GM23248 (cell line): ENCODE data around the gene SUSD2. TPM values are rescaled to one million over a fixed set of nuclear protein-coding genes. Genes with fewer than 3 reads are reported as not detected.

Experiments
- DNase-seq: peaks from one replicate; pipeline ENCODE4 v3.0.0-alpha.2; 2015
- H2AFZ ChIP-seq: fragments of 200-600 bp; sonication (generic); 2 replicates; pipeline ENCODE4 v1.6.1; 2016; ENCODE audit warnings: antibody characterized with exemption
- H3F3A ChIP-seq: fragments of 200-600 bp; sonication (generic); 2 replicates; pipeline ENCODE4 v1.6.1; 2016; ENCODE audit warnings: mild to moderate bottlenecking, antibody characterized with exemption, mixed run types; ENCODE audit not compliant: insufficient read depth
- H3K27ac ChIP-seq: fragments of 200-600 bp; sonication (generic); 2 replicates; pipeline ENCODE4 v1.5.1; 2016; ENCODE audit warnings: mild to moderate bottlenecking
- H3K27me3 ChIP-seq: fragments of 200-600 bp; sonication (generic); replicated peaks from 2 replicates; pipeline ENCODE4 v1.6.1; 2016; ENCODE audit warnings: mild to moderate bottlenecking; ENCODE audit not compliant: insufficient read depth
- H3K36me3 ChIP-seq: fragments of 200-600 bp; sonication (generic); 2 replicates; pipeline ENCODE4 v1.6.1; 2016; ENCODE audit warnings: low read depth, mild to moderate bottlenecking
- H3K4me1 ChIP-seq: fragments of 200-600 bp; sonication (generic); 2 replicates; pipeline ENCODE4 v1.6.1; 2016; ENCODE audit warnings: mild to moderate bottlenecking; ENCODE audit not compliant: insufficient read depth
- H3K4me2 ChIP-seq: fragments of 200-600 bp; sonication (generic); one replicate; pipeline ENCODE4 v1.6.1; 2016; ENCODE audit warnings: mild to moderate bottlenecking; ENCODE audit not compliant: unreplicated experiment
- H3K4me3 ChIP-seq: fragments of 200-600 bp; sonication (generic); 2 replicates; pipeline ENCODE4 v1.5.1; 2016; ENCODE audit warnings: mild to moderate bottlenecking
- H3K79me2 ChIP-seq: fragments of 200-600 bp; sonication (generic); 2 replicates; pipeline ENCODE4 v1.6.1; 2016; ENCODE audit warnings: mild to moderate bottlenecking; ENCODE audit not compliant: insufficient read depth
- H3K9ac ChIP-seq: fragments of 200-600 bp; sonication (generic); 2 replicates; pipeline ENCODE4 v1.6.1; 2016; ENCODE audit warnings: mild to moderate bottlenecking
- H3K9me2 ChIP-seq: fragments of 200-600 bp; sonication (generic); 2 replicates; pipeline ENCODE4 v1.6.1; 2016; ENCODE audit warnings: mixed run types, mild to moderate bottlenecking, moderate library complexity; ENCODE audit not compliant: insufficient read depth
- H3K9me3 ChIP-seq: fragments of 200-600 bp; sonication (generic); one replicate; pipeline ENCODE4 v1.6.1; 2017; ENCODE audit warnings: low read depth
- H4K20me1 ChIP-seq: fragments of 200-600 bp; sonication (generic); 2 replicates; pipeline ENCODE4 v1.6.0; 2016; ENCODE audit not compliant: insufficient read depth
- EZH2 ChIP-seq: fragments of 200-600 bp; sonication (generic); IDR thresholded peaks from 2 replicates; pipeline ENCODE4 v1.6.1; 2018; ENCODE audit warnings: antibody characterized with exemption, mild to moderate bottlenecking; ENCODE audit not compliant: insufficient read depth, poor library complexity, severe bottlenecking
- EZH2phosphoT487 ChIP-seq: fragments of 200-600 bp; sonication (generic); IDR thresholded peaks from 2 replicates; pipeline ENCODE4 v1.6.1; 2018; ENCODE audit warnings: antibody characterized with exemption, moderate library complexity, mild to moderate bottlenecking, low read depth; ENCODE audit not compliant: insufficient read depth
- WGBS, 2 experiments: methylation state at CpG; one replicate each; pipeline ENCODE4 v1.1.6; 2015 to 2017; ENCODE audit warnings: low lambda C conversion rate in 2 of 2, low coverage in 1 of 2; ENCODE audit errors: missing lambda C conversion rate in 2 of 2; 5-methylcytosine and 5-hydroxymethylcytosine counted together
- in situ Hi-C: fragments of 300-500 bp; cut with MboI; formaldehyde crosslinking; loops from 2 replicates; pipeline ENCODE4 v1.15.0; 2020
- polyA plus RNA-seq: library from polyadenylated mRNA; unstranded; fragments of >200 nt; fragmentation: Nextera tagmentation; extraction: Ambion mirVana; gene quantifications from 2 replicates; pipeline ENCODE4 v1.2.1, GENCODE V29; 2016
- total RNA-seq: library from RNA; depleted of rRNA; stranded (reverse); fragments of >200 nt; shearing (Covaris generic); gene quantifications from 2 replicates; pipeline ENCODE4 v1.2.3, GENCODE V29; 2014

The SUSD2 gene
- total and polyA plus RNA-seq, 2 experiments from 2014 or later: 0.24 TPM; not detected in 1

DNA sequence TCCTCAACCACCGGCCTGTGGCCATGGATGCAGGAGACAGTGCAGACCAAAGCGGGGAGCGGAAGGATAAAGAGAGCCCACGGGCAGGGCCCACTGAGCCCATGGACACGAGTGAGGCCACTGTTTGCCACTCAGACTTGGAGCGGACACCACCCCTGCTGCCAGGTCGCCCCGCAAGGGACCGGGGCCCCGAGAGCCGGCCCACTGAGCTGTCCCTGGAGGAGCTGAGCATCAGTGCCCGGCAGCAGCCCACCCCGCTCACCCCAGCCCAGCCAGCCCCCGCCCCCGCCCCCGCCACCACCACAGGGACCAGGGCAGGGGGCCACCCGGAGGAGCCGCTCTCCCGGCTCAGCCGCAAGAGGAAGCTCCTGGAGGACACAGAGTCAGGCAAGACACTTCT lies 14.5 kb upstream of the SUSD2 start:
- H3K4me1 ChIP-seq: 0 out of 2 replicates have a peak, but pooled peaks cover 3% of the 10 kb centered on the region
- no peaks in the 10 kb centered on the region for H3K36me3 ChIP-seq
- no peaks in the 10 kb centered on the region for H3K79me2 ChIP-seq
- H3K4me2 ChIP-seq: no peak overlapping the region
- no peaks in the 10 kb centered on the region for H3K9me3 ChIP-seq
- no peaks in the 10 kb centered on the region for H3K27me3 ChIP-seq
- H2AFZ ChIP-seq: no peak overlapping the region
- in situ Hi-C loops: no loop called here
- H4K20me1 ChIP-seq: no peaks in the 10 kb centered on the region
- H3K4me3 ChIP-seq: no peak overlapping the region
- DNase-seq: no peak
- no peak overlapping the region for H3K27ac ChIP-seq
- H3F3A ChIP-seq: no peaks in the 10 kb centered on the region
- TF ChIP-seq EZH2phosphoT487: no peak
- no peak for TF ChIP-seq EZH2
- H3K9me2 ChIP-seq: no peaks in the 10 kb centered on the region
- WGBS, 2 experiments: 87 to 92% methylated on average over 5 to 16 of the region's 20 CpGs
- H3K9ac ChIP-seq: no peak overlapping the region

- H3K9ac ChIP-seq: no peak overlapping the region
- H3K4me3 ChIP-seq: no peak overlapping the region
- no peaks in the 10 kb centered on the region for H3F3A ChIP-seq
- TF ChIP-seq EZH2: no peak
- H3K4me1 ChIP-seq: 0 out of 2 replicates have a peak, but pooled peaks cover 3% of the 10 kb centered on the region
- no peaks in the 10 kb centered on the region for H3K79me2 ChIP-seq
- 79 to 80% methylated on average over 12 of the region's 12 CpGs for WGBS, 2 experiments
- no peak overlapping the region for H3K27ac ChIP-seq
- in situ Hi-C loops: no loop called here
- no peaks in the 10 kb centered on the region for H3K27me3 ChIP-seq
- no peaks in the 10 kb centered on the region for H3K9me2 ChIP-seq
- H2AFZ ChIP-seq: no peak overlapping the region
- DNase-seq: no peak
- no peaks in the 10 kb centered on the region; the same call in 1 of the 2 replicates for H3K36me3 ChIP-seq
- no peaks in the 10 kb centered on the region for H3K9me3 ChIP-seq
- H4K20me1 ChIP-seq: no peaks in the 10 kb centered on the region
- H3K4me2 ChIP-seq: no peak overlapping the region
Observed at GRCh38 chr22:24169439-24170058, 11.7 kb upstream of the SUSD2 start.

GRCh38 chr22:24170188-24170587 lies 11.1 kb upstream of the SUSD2 start:
- Histone ChIP-seq H3K9me3 (no peaks in the 10 kb centered on the region), H3K4me1 (0 out of 2 replicates have a peak, but pooled peaks cover 3% of the 10 kb centered on the region), H3K27me3 (no peaks in the 10 kb centered on the region), H3K27ac (no peak overlapping the region), H2AFZ (no peak overlapping the region), H3F3A (no peaks in the 10 kb centered on the region), H3K36me3 (no peaks in the 10 kb centered on the region; the same call in 1 of the 2 replicates), H3K79me2 (no peaks in the 10 kb centered on the region), H3K4me3 (no peak overlapping the region), H3K9ac (no peak overlapping the region), H3K4me2 (no peak overlapping the region), H4K20me1 (no peaks in the 10 kb centered on the region), H3K9me2 (no peaks in the 10 kb centered on the region)
- 83 to 85% methylated on average over 9 to 12 of the region's 12 CpGs for WGBS, 2 experiments
- no peak for DNase-seq
- TF ChIP-seq EZH2 (no peak), EZH2phosphoT487 (no peak)
- in situ Hi-C loops: no loop called here

DNA sequence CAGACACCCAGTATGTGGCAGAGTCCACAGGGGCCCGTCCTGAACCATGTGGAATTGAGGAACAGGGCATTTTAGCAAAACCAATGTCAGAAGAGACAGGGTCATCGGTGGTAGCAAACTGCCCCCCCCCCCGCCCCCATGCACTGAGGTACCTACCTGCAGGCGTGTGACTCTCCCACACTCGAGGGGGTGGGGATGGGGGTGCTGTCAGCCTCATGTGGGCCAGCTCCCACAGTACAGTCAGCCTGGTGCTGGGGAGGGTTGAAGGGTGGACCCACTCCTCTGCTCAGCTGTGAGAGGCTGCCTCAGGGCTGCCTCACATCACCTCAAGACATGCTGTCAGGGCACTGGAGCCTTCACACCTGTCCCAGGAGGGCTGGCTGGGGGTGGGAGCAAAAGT lies 10.7 kb upstream of the SUSD2 start:
- no peaks in the 10 kb centered on the region for H3K27me3 ChIP-seq
- 99% methylated on average over 5 of the region's 5 CpGs; no CpG with 5 or more reads in 1 of the 2 experiments for WGBS, 2 experiments
- H3F3A ChIP-seq: no peaks in the 10 kb centered on the region
- H3K4me3 ChIP-seq: no peak overlapping the region
- in situ Hi-C loops: no loop called here
- no peak overlapping the region for H3K4me2 ChIP-seq
- no peaks in the 10 kb centered on the region for H3K4me1 ChIP-seq
- no peak for TF ChIP-seq EZH2
- TF ChIP-seq EZH2phosphoT487: no peak
- no peaks in the 10 kb centered on the region for H3K79me2 ChIP-seq
- DNase-seq: no peak
- H3K9me2 ChIP-seq: no peaks in the 10 kb centered on the region
- H3K36me3 ChIP-seq: no peaks in the 10 kb centered on the region; the same call in 1 of the 2 replicates
- no peak overlapping the region for H3K9ac ChIP-seq
- H2AFZ ChIP-seq: no peak overlapping the region
- no peak overlapping the region for H3K27ac ChIP-seq
- H4K20me1 ChIP-seq: no peaks in the 10 kb centered on the region
- no peaks in the 10 kb centered on the region for H3K9me3 ChIP-seq

DNA sequence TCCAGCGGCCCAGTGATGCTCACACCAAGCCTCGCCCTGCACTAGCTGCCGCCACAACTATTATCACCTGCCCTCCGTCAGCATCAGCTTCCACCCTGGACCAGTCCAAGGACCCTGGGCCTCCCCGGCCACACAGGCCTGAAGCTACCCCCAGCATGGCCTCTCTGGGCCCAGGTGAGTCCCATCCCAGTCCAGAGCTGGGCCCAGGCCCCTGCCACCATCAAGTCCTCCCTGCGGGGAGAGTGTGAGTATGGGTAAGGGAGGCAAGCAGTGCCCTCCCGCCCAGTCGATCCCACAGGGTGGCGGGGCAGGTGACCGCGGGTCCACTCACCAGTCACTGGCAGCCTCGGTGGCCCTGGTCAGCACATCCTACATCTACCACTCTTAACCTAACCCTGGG lies 9.5 kb upstream of the SUSD2 start:
- no peak overlapping the region for H2AFZ ChIP-seq
- no peak for TF ChIP-seq EZH2phosphoT487
- no peak for TF ChIP-seq EZH2
- WGBS, 2 experiments: 92 to 93% methylated on average over 12 of the region's 12 CpGs

More for the DNA sequence above, 9.5 kb upstream of the SUSD2 start:
- no peaks in the 10 kb centered on the region for H3K27me3 ChIP-seq
- no peaks in the 10 kb centered on the region for H4K20me1 ChIP-seq
- no peaks in the 10 kb centered on the region for H3K9me2 ChIP-seq
- H3F3A ChIP-seq: no peaks in the 10 kb centered on the region
- in situ Hi-C loops: no loop called here
- no peaks in the 10 kb centered on the region for H3K9me3 ChIP-seq
- H3K36me3 ChIP-seq: no peaks in the 10 kb centered on the region; the same call in 1 of the 2 replicates
- no peak overlapping the region for H3K4me2 ChIP-seq
- H3K79me2 ChIP-seq: no peaks in the 10 kb centered on the region
- no peak overlapping the region for H3K27ac ChIP-seq
- no peak overlapping the region for H3K4me3 ChIP-seq
- H3K4me1 ChIP-seq: no peaks in the 10 kb centered on the region
- H3K9ac ChIP-seq: no peak overlapping the region
- no peak for DNase-seq
